Measurements from ENCODE around the gene CEP104. TPM values are rescaled to one million over a fixed set of nuclear protein-coding genes. Genes with fewer than 3 reads are reported as not detected.

CEP104 gene
- total RNA-seq, 1 donor from 2014 or later: 47.3 TPM

DNA sequence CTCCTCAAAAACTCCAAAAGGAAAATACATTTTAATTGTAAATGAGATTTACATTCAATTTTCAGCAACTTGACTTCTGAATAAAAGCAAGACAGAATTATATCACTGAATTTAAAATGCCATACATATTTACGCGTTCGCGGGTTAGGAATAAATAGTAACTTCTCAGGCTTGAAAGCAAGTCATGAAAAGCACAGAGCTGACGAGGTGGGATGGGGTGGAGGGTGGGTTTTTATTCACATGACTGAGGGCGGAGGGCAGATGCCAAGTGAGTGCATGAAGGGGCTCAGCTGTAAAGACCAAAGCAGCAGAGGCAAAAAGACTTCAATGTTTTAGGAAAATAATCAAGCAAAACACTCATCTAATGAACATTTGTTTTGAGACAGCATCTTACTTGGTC, 5.7 kb downstream of the CEP104 start:
- H3K27me3 ChIP-seq (ENCODE audit: control insufficient read depth, insufficient read depth, low read length): no peaks in the 10 kb centered on the region

DNA sequence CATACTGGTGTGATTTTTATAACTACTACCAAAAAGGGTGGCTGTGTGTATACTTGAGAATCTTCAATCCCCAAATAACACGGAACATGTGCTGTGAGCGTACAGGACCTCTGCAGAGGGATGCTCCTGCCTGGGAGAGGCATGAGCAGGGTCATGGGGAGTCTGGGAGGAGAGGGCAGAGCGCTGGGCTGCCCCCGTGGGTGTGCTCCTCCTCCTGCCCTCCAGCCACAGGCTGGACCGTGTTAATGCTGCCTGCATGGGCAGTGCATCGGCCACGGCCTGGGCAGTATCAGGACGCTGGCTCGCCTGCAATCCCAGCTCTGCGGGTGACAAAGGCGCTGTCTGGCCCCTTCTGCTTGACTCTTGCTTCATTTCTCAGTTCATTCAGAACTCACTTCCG, 6.2 kb downstream of the CEP104 start:
- H3K4me3 ChIP-seq (ENCODE audit: low read depth, low read length): no peak overlapping the region
- TF ChIP-seq, protein P1, sequence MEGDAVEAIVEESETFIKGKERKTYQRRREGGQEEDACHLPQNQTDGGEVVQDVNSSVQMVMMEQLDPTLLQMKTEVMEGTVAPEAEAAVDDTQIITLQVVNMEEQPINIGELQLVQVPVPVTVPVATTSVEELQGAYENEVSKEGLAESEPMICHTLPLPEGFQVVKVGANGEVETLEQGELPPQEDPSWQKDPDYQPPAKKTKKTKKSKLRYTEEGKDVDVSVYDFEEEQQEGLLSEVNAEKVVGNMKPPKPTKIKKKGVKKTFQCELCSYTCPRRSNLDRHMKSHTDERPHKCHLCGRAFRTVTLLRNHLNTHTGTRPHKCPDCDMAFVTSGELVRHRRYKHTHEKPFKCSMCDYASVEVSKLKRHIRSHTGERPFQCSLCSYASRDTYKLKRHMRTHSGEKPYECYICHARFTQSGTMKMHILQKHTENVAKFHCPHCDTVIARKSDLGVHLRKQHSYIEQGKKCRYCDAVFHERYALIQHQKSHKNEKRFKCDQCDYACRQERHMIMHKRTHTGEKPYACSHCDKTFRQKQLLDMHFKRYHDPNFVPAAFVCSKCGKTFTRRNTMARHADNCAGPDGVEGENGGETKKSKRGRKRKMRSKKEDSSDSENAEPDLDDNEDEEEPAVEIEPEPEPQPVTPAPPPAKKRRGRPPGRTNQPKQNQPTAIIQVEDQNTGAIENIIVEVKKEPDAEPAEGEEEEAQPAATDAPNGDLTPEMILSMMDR (IDR thresholded peaks at IDR 0.05; ENCODE audit: insufficient read depth, low read length, poor library complexity, severe bottlenecking): no peak
- DNase-seq (ENCODE audit: low read depth): no peak
- H3K36me3 ChIP-seq (ENCODE audit: control insufficient read depth, insufficient read depth, low read length): no peaks in the 10 kb centered on the region
- no peaks in the 10 kb centered on the region for H3K27me3 ChIP-seq (ENCODE audit: control insufficient read depth, insufficient read depth, low read length)

More for the DNA sequence above, 5.7 kb downstream of the CEP104 start:
- TF ChIP-seq, protein P1 (IDR thresholded peaks at IDR 0.05; ENCODE audit: insufficient read depth, low read length, poor library complexity, severe bottlenecking): no peak
- Histone ChIP-seq H3K4me3 (ENCODE audit: low read depth, low read length) (no peak overlapping the region), H3K36me3 (ENCODE audit: control insufficient read depth, insufficient read depth, low read length) (no peaks in the 10 kb centered on the region)
- no peak for DNase-seq (ENCODE audit: low read depth)

- Histone ChIP-seq H3K27me3 (ENCODE audit: control insufficient read depth, insufficient read depth, low read length) (no peaks in the 10 kb centered on the region), H3K36me3 (ENCODE audit: control insufficient read depth, insufficient read depth, low read length) (no peaks in the 10 kb centered on the region), H3K4me3 (ENCODE audit: low read depth, low read length) (no peak overlapping the region)
- no peak for DNase-seq (ENCODE audit: low read depth)
- TF ChIP-seq, protein P1 (IDR thresholded peaks at IDR 0.05; ENCODE audit: insufficient read depth, low read length, poor library complexity, severe bottlenecking): no peak
These were observed 9.9 kb downstream of the CEP104 start for GRCh38 chr1:3847081-3847480.

DNA sequence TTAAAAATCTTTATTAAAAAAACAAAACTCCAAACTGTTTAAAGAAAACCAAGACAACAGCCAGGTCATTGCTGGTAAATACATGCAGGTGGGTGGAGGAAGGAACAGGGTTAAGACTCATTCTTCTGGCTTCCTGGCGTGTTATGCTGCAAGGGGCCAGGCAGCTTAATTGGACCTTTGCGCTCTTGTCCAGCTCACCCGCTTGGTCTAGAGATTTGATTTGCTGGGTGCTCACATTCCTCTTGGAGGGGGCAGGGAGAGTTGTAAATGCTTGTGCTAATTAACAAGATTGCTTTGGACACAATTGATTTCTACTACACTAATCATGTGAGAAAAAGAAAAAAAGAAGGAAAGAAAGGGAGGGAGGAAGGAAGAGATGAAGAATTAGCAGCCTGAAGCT, 10.5 kb downstream of the CEP104 start:
- no peaks in the 10 kb centered on the region for H3K36me3 ChIP-seq (ENCODE audit: control insufficient read depth, insufficient read depth, low read length)
- no peak overlapping the region for H3K4me3 ChIP-seq (ENCODE audit: low read depth, low read length)
- DNase-seq (ENCODE audit: low read depth): no peak
- TF ChIP-seq, protein P1 (IDR thresholded peaks at IDR 0.05; ENCODE audit: insufficient read depth, low read length, poor library complexity, severe bottlenecking): no peak
- no peaks in the 10 kb centered on the region for H3K27me3 ChIP-seq (ENCODE audit: control insufficient read depth, insufficient read depth, low read length)

- Histone ChIP-seq H3K36me3 (ENCODE audit: control insufficient read depth, insufficient read depth, low read length) (no peaks in the 10 kb centered on the region), H3K4me3 (ENCODE audit: low read depth, low read length) (no peak overlapping the region), H3K27me3 (ENCODE audit: control insufficient read depth, insufficient read depth, low read length) (no peaks in the 10 kb centered on the region)
- DNase-seq (ENCODE audit: low read depth): no peak
- TF ChIP-seq, protein P1 (IDR thresholded peaks at IDR 0.05; ENCODE audit: insufficient read depth, low read length, poor library complexity, severe bottlenecking): no peak
These were observed 14.1 kb downstream of the CEP104 start for GRCh38 chr1:3842912-3843311.

DNA sequence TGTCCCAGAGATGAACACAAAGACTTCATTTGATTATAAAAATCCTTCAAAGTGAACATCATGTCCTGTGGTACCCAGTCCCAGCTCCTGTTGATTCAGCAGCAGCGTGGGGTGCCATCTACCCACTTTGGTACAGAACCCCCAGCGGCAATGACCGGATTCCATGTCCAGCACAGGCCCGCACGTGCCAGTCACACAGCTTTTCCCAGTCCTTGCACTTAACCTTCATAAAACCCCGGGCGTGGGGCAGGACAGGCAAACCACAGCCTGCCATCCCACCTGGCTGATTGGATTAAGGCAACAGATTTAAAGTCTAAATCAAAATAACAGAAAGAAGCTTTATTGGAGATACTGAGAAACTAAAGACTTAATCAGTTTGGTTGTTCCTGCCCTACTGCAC, 15.5 kb downstream of the CEP104 start:
- no peak for DNase-seq (ENCODE audit: low read depth)
- Histone ChIP-seq H3K4me3 (ENCODE audit: low read depth, low read length) (no peak overlapping the region), H3K36me3 (ENCODE audit: control insufficient read depth, insufficient read depth, low read length) (no peaks in the 10 kb centered on the region), H3K27me3 (ENCODE audit: control insufficient read depth, insufficient read depth, low read length) (no peaks in the 10 kb centered on the region)
- TF ChIP-seq, protein P1 (IDR thresholded peaks at IDR 0.05; ENCODE audit: insufficient read depth, low read length, poor library complexity, severe bottlenecking): no peak
